Measurements from ENCODE around the gene IRF9. TPM values are rescaled to one million over a fixed set of nuclear protein-coding genes. Genes with fewer than 3 reads are reported as not detected.

Gene IRF9
- total and polyA plus RNA-seq, 7 experiments from 2014 or later = 73.3 to 337 (median 134) TPM

Small RNA genes lying within 50 kb of the gene (microRNA-seq; reads per million reads assigned to microRNA genes)
- not detected for gene MIR7703 (ENCODE audit: borderline microRNAs expressed)

Other genes with a start within 250 kb of the IRF9 start
Only the 30 nearest of the 32 such genes appear.
- 10 to 100 TPM; 11.0 to 25.7 (median 16.8) TPM for gene DHRS4L2, start 172.3 kb upstream of the IRF9 start, total RNA-seq
- gene DHRS4L2, start 172.3 kb upstream of the IRF9 start, polyA plus RNA-seq = 10 to 100 TPM; 11.7 to 21.0 TPM
- gene CARMIL3, start 109.3 kb upstream of the IRF9 start, total RNA-seq = 1 to 10 TPM in 2 of 5 experiments, under 1 TPM in 3; 0.08 to 1.7 (median 0.27) TPM
- not detected for gene CARMIL3, start 109.3 kb upstream of the IRF9 start, polyA plus RNA-seq
- gene CPNE6, start 89.7 kb upstream of the IRF9 start, total RNA-seq = under 1 TPM in 1 of 5 experiments, not detected in 4; 0.12 TPM
- not detected for gene CPNE6, start 89.7 kb upstream of the IRF9 start, polyA plus RNA-seq
- gene PCK2, start 67.0 kb upstream of the IRF9 start, total RNA-seq = 10 to 100 TPM in 4 of 5 experiments, 1 to 10 TPM in 1; 9.1 to 56.2 (median 14.4) TPM
- gene PCK2, start 67.0 kb upstream of the IRF9 start, polyA plus RNA-seq = 10 to 100 TPM in 1 of 2 donors, 1 to 10 TPM in 1; 7.2 to 14.5 TPM
- 10 to 100 TPM; 71.9 to 90.1 (median 83.3) TPM for gene DCAF11, start 46.5 kb upstream of the IRF9 start, total RNA-seq
- gene DCAF11, start 46.5 kb upstream of the IRF9 start, polyA plus RNA-seq = 10 to 100 TPM; 69.1 to 97.0 TPM
- 1 to 10 TPM; 2.1 to 4.5 (median 3.8) TPM for gene NRL, start 46.3 kb upstream of the IRF9 start, total RNA-seq
- gene NRL, start 46.3 kb upstream of the IRF9 start, polyA plus RNA-seq = 1 to 10 TPM; 2.2 to 2.6 TPM
- 1 to 10 TPM; 1.8 to 4.3 (median 2.0) TPM for gene FITM1, start 30.6 kb upstream of the IRF9 start, total RNA-seq
- 1 to 10 TPM in 1 of 2 donors, under 1 TPM in 1; 0.48 to 1.2 TPM for gene FITM1, start 30.6 kb upstream of the IRF9 start, polyA plus RNA-seq
- gene PSME1, start 25.1 kb upstream of the IRF9 start, total RNA-seq = 100 to 1,000 TPM; 189 to 583 (median 202) TPM
- 100 to 1,000 TPM; 698 to 703 TPM for gene PSME1, start 25.1 kb upstream of the IRF9 start, polyA plus RNA-seq
- gene EMC9, start 19.7 kb upstream of the IRF9 start, total RNA-seq = 10 to 100 TPM in 4 of 5 experiments, 1 to 10 TPM in 1; 9.0 to 25.5 (median 22.3) TPM
- gene EMC9, start 19.7 kb upstream of the IRF9 start, polyA plus RNA-seq = 10 to 100 TPM in 1 of 2 donors, 1 to 10 TPM in 1; 9.6 to 12.4 TPM
- 100 to 1,000 TPM; 120 to 777 (median 143) TPM for gene PSME2, start 14.7 kb upstream of the IRF9 start, total RNA-seq
- gene PSME2, start 14.7 kb upstream of the IRF9 start, polyA plus RNA-seq = 100 to 1,000 TPM; 402 to 435 TPM
- 100 to 1,000 TPM in 1 of 5 experiments, 10 to 100 TPM in 4; 64.0 to 151 (median 95.4) TPM for gene RNF31, start 13.8 kb upstream of the IRF9 start, total RNA-seq
- gene RNF31, start 13.8 kb upstream of the IRF9 start, polyA plus RNA-seq = 10 to 100 TPM; 40.9 to 48.1 TPM
- 10 to 100 TPM; 20.3 to 80.5 (median 68.6) TPM for gene REC8, start 10.8 kb downstream of the IRF9 start, total RNA-seq
- 10 to 100 TPM in 1 of 2 donors, 1 to 10 TPM in 1; 4.4 to 10.7 TPM for gene REC8, start 10.8 kb downstream of the IRF9 start, polyA plus RNA-seq
- 10 to 100 TPM; 21.5 to 45.2 (median 42.2) TPM for gene IPO4, start 27.6 kb downstream of the IRF9 start, total RNA-seq
- gene IPO4, start 27.6 kb downstream of the IRF9 start, polyA plus RNA-seq = 10 to 100 TPM; 17.5 to 36.2 TPM
- 10 to 100 TPM; 16.2 to 40.5 (median 19.2) TPM for gene TM9SF1, start 34.2 kb downstream of the IRF9 start, total RNA-seq
- gene TM9SF1, start 34.2 kb downstream of the IRF9 start, polyA plus RNA-seq = 10 to 100 TPM; 32.1 to 34.4 TPM
- 1 to 10 TPM in 2 of 5 experiments, under 1 TPM in 2, not detected in 1; 0.22 to 1.9 (median 1.1) TPM for gene TSSK4, start 44.4 kb downstream of the IRF9 start, total RNA-seq
- gene TSSK4, start 44.4 kb downstream of the IRF9 start, polyA plus RNA-seq = 1 to 10 TPM; 1.0 to 1.4 TPM
- 100 to 1,000 TPM in 1 of 5 experiments, 10 to 100 TPM in 4; 79.1 to 101 (median 85.7) TPM for gene CHMP4A, start 52.2 kb downstream of the IRF9 start, total RNA-seq
- gene CHMP4A, start 52.2 kb downstream of the IRF9 start, polyA plus RNA-seq = 100 to 1,000 TPM; 121 to 140 TPM
- gene MDP1, start 54.8 kb downstream of the IRF9 start, total RNA-seq = 10 to 100 TPM in 3 of 5 experiments, 1 to 10 TPM in 2; 5.5 to 18.5 (median 14.2) TPM
- 10 to 100 TPM; 33.1 to 36.4 TPM for gene MDP1, start 54.8 kb downstream of the IRF9 start, polyA plus RNA-seq
- gene NEDD8, start 71.1 kb downstream of the IRF9 start, total RNA-seq = 100 to 1,000 TPM in 3 of 5 experiments, 10 to 100 TPM in 2; 73.5 to 175 (median 106) TPM
- gene NEDD8, start 71.1 kb downstream of the IRF9 start, polyA plus RNA-seq = 100 to 1,000 TPM; 254 to 340 TPM
- 10 to 100 TPM; 38.2 to 91.6 (median 69.5) TPM for gene GMPR2, start 71.7 kb downstream of the IRF9 start, total RNA-seq
- gene GMPR2, start 71.7 kb downstream of the IRF9 start, polyA plus RNA-seq = 100 to 1,000 TPM in 1 of 2 donors, 10 to 100 TPM in 1; 99.9 to 107 TPM
- 100 to 1,000 TPM; 133 to 150 (median 139) TPM for gene TINF2, start 81.4 kb downstream of the IRF9 start, total RNA-seq
- 100 to 1,000 TPM; 143 to 186 TPM for gene TINF2, start 81.4 kb downstream of the IRF9 start, polyA plus RNA-seq
- 10 to 100 TPM in 1 of 5 experiments, 1 to 10 TPM in 4; 4.8 to 12.9 (median 7.1) TPM for gene TGM1, start 101.9 kb downstream of the IRF9 start, total RNA-seq
- gene TGM1, start 101.9 kb downstream of the IRF9 start, polyA plus RNA-seq = not detected
- 10 to 100 TPM; 49.7 to 76.5 (median 55.5) TPM for gene RABGGTA, start 110.3 kb downstream of the IRF9 start, total RNA-seq
- 10 to 100 TPM; 17.9 to 36.3 TPM for gene RABGGTA, start 110.3 kb downstream of the IRF9 start, polyA plus RNA-seq
- gene DHRS1, start 138.5 kb downstream of the IRF9 start, total RNA-seq = 10 to 100 TPM; 25.2 to 37.0 (median 33.3) TPM
- gene DHRS1, start 138.5 kb downstream of the IRF9 start, polyA plus RNA-seq = 10 to 100 TPM; 21.3 to 38.4 TPM
- gene NOP9, start 138.6 kb downstream of the IRF9 start, total RNA-seq = 10 to 100 TPM; 22.7 to 39.5 (median 29.8) TPM
- gene NOP9, start 138.6 kb downstream of the IRF9 start, polyA plus RNA-seq = 1 to 10 TPM; 1.7 to 1.8 TPM
- gene CIDEB, start 146.7 kb downstream of the IRF9 start, total RNA-seq = 10 to 100 TPM; 16.4 to 31.5 (median 22.7) TPM
- gene CIDEB, start 146.7 kb downstream of the IRF9 start, polyA plus RNA-seq = 10 to 100 TPM; 18.7 to 19.3 TPM
- gene LTB4R2, start 148.9 kb downstream of the IRF9 start, total RNA-seq = 10 to 100 TPM; 13.9 to 26.8 (median 17.5) TPM
- 1 to 10 TPM; 2.1 to 2.7 TPM for gene LTB4R2, start 148.9 kb downstream of the IRF9 start, polyA plus RNA-seq
- gene LTB4R, start 150.2 kb downstream of the IRF9 start, total RNA-seq = 10 to 100 TPM; 14.1 to 28.8 (median 26.3) TPM
- gene LTB4R, start 150.2 kb downstream of the IRF9 start, polyA plus RNA-seq = 1 to 10 TPM; 9.1 to 9.4 TPM
- gene ADCY4, start 173.8 kb downstream of the IRF9 start, total RNA-seq = 10 to 100 TPM in 1 of 5 experiments, 1 to 10 TPM in 4; 4.6 to 10.2 (median 6.1) TPM
- under 1 TPM in 1 of 2 donors, not detected in 1; 0.25 TPM for gene ADCY4, start 173.8 kb downstream of the IRF9 start, polyA plus RNA-seq
- 10 to 100 TPM; 19.9 to 47.5 (median 36.8) TPM for gene RIPK3, start 178.7 kb downstream of the IRF9 start, total RNA-seq
- gene RIPK3, start 178.7 kb downstream of the IRF9 start, polyA plus RNA-seq = 10 to 100 TPM in 1 of 2 donors, 1 to 10 TPM in 1; 8.2 to 11.7 TPM
- gene NFATC4, start 206.9 kb downstream of the IRF9 start, total RNA-seq = not detected
- gene NFATC4, start 206.9 kb downstream of the IRF9 start, polyA plus RNA-seq = not detected